Omental fat pad (tissue), 4 donors: ENCODE results near the gene RELT. TPM values are rescaled to one million over a fixed set of nuclear protein-coding genes. Genes with fewer than 3 reads are reported as not detected.

Source experiments
- ATAC-seq: fragments of 150-250 bp; one replicate; pipeline ENCODE4 v1.9.1; 2016; ENCODE audit warnings: mild to moderate bottlenecking, moderate library complexity; ENCODE audit not compliant: low FRiP score
- DNase-seq: peaks from one replicate; pipeline ENCODE4 v3.0.0-alpha.2; 2019; ENCODE audit warnings: low spot score
- total RNA-seq, 4 donors: library from RNA; depleted of rRNA; stranded (reverse); fragments of >200 nt; gene quantifications; one replicate each; pipeline ENCODE4 v1.1.0, GENCODE V29; 2016
- TF ChIP-seq, protein P1 (sequence below), 3 donors: fragments of 450-650 bp; IDR thresholded peaks; one replicate each; pipeline ENCODE4 v1.5.1; 2016 to 2017; ENCODE audit warnings: antibody characterized with exemption in 3 of 3, mild to moderate bottlenecking in 3 of 3, moderate library complexity in 2 of 3

The RELT gene
- total RNA-seq, 4 donors from 2014 or later = 5.0 to 21.6 (median 9.0) TPM

DNA sequence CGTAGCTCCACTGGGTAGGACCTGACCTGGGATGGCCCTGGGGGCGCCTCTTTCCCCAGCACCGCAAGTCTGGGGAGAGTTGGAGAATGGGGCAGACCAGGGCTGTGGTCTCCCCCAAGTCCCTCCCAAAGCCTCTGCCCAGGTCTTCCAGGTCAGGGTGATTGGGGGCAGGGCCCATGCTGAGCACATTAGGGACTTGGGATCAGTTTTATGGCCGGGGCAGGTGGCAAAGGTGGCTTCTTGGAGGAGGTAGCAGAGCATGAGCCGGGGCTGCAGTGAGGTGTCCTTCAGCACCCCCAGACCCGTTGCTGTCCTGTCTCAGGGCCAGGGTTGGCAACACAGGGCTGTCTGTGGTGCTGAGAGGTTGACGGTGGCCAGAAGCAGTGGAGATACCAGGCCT, 6.0 kb downstream of the RELT start:
- ATAC-seq = no peak
- no peak for DNase-seq
- TF ChIP-seq, protein P1, sequence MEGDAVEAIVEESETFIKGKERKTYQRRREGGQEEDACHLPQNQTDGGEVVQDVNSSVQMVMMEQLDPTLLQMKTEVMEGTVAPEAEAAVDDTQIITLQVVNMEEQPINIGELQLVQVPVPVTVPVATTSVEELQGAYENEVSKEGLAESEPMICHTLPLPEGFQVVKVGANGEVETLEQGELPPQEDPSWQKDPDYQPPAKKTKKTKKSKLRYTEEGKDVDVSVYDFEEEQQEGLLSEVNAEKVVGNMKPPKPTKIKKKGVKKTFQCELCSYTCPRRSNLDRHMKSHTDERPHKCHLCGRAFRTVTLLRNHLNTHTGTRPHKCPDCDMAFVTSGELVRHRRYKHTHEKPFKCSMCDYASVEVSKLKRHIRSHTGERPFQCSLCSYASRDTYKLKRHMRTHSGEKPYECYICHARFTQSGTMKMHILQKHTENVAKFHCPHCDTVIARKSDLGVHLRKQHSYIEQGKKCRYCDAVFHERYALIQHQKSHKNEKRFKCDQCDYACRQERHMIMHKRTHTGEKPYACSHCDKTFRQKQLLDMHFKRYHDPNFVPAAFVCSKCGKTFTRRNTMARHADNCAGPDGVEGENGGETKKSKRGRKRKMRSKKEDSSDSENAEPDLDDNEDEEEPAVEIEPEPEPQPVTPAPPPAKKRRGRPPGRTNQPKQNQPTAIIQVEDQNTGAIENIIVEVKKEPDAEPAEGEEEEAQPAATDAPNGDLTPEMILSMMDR (IDR thresholded peaks at IDR 0.05) = no peak

DNA sequence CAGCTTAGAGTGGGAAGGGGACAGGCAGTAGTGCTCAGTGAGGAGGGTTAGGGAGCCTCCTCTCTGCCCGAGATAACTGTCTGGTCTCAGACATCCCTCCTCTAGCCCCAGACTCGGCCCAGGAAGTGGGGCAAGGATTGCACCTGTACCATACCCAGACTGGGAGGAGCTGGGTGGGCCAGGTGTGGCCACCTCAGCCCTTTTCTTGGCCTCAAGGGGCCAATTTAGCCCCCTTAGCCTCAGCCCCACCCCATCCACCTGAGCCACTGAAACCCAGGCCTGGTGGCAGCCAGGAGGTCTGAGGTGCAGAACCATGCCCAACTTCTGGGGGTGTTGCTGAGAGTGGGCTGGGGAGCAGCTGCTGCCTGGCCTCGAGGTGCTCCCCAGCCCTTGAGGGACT, 6.5 kb downstream of the RELT start:
- DNase-seq = no peak
- TF ChIP-seq, protein P1 (IDR thresholded peaks at IDR 0.05) = no peak
- ATAC-seq = no peak

DNA sequence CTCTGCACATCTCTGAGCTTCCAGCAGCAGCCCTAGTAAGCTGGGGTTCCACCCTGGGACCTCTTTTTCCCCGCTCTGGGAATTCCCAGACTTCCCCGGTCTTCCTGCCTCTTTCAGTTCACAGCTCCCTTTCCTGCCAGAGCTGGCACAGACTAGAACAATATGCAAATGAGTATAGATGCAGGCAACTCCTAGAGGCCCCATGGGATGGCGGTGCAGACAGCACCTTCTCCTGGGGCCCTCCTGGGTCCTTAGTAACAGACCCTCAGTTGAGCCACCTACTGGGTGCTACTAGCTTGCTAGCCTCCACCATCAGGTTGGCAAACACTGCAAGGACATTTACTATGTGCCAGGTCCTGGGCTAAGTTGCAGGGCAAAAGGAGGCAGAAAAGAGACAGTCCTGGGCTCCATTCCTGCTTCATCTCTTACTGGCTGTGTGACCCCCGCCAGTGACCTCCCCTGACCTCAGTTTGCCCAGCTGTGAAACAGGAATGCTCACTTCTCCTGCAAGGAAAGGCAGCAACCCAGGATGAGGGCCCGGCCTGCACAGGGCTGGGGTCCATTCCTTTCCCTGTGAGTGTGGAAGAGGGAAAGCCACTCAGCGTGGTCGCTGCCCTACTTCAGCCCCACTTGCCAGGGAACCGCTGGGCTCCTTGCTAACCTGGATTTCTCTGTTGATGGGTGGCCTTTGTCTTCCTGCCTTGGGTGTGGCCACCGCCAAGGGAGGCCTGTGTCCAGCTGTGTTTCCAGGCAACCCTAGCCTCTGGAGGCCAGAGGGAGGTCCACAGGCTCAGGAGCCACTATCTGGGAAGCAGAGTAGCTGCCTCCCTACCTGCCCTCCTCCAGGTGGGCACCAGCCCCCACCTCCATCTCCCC, 7.3 kb downstream of the RELT start:
- ATAC-seq = no peak
- no peak for DNase-seq
- TF ChIP-seq, protein P1 (IDR thresholded peaks at IDR 0.05) = no peak

DNA sequence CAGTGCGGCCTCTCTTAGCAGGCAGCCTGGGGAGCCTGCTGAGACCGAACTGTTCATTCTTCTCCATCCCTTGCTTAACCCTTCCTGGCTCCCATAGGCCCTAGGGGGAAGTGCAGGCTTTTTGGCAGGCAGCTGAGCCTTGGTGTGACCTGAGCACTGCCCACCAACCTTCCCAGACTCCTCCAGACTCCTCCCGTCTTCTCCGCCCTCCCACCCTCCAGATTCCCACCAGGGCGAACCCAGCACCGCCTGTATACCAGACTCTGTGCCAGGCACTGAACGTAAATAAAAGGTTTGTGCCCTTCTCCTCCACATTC, 7.9 kb downstream of the RELT start:
- DNase-seq (no peak), ATAC-seq (no peak)
- TF ChIP-seq, protein P1 (IDR thresholded peaks at IDR 0.05) = no peak

DNA sequence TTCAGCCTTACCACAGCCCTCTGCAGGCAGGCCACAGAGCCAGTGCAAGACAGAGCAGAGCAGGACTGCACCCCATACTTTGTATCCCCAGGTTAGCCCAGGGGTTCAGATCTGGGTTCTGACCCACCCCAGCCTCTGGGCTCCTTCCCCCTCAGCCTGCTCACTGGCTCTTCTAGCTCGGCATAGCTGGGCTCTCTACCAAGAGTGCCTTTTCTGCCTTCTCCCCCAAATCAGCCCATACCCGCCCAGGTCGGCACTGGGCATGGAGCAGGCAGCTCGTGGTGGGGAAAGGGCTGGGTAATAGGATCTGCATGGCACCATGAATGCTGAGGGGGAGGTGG, 8.3 kb downstream of the RELT start:
- TF ChIP-seq, protein P1 (IDR thresholded peaks at IDR 0.05) = no peak
- DNase-seq = no peak
- no peak for ATAC-seq

DNA sequence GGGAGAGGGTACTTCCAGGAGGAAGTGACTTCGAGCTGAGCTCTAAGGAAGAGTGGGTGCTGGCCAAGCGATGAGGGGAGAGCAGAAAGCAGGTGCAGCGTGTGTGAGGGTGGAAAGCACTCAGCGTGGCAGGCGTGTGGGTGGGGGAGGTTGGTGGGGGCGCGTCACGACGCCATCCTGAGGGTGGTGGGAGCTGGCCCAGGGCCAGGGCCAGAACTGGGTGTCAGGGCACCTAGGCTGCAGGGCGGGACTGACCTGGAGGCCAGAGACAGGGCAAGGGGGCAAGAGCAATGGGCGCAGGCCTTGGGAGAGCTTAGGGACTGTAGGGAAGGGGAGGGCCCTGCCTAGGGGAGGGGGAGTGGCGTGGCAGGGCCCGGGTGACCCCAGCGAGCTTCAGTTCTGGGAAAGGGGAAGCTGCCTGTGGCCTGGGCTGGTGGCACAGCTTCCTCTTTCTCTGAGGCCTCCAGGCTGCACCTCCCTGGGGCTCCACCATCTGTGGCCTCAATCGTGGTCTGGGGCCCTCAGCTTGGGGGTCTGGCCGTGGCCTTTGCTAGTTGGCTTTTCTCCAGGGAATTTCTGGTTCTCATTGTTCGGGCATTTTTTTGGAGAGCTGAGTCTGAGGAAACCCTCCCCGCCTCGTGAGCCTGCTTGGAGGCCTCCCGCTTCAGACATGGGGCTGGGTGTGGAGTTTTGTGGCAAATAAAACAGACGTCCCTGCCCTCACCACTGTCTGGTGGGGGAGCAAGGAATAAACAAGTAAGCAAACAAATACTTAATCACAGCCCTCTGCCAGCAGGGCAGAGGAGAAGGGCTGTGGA, 8.9 kb downstream of the RELT start:
- no peak for DNase-seq
- TF ChIP-seq, protein P1 (IDR thresholded peaks at IDR 0.05) = no peak
- no peak for ATAC-seq
